Upper lobe of left lung (tissue), 6 donors: ENCODE measurements around the gene MAN1C1. TPM values are rescaled to one million over a fixed set of nuclear protein-coding genes. Genes with fewer than 3 reads are reported as not detected.

ENCODE experiments used
- ATAC-seq, 2 donors: fragments of 200-7000 bp; cut with Tn5 transposase; one replicate each; pipeline ENCODE4 v1.9.1; 2022; ENCODE audit warnings: mild to moderate bottlenecking in 2 of 2, moderate library complexity in 2 of 2; ENCODE audit not compliant: low FRiP score in 2 of 2
- DNase-seq, 2 donors: peaks; one replicate each; pipeline ENCODE4 v3.0.0-alpha.2; 2019 to 2020
- H3K27ac ChIP-seq, 4 donors: fragments of 200-600 bp; sonication (generic); one replicate each; pipeline ENCODE4 v1.5.1; 2016 to 2019
- H3K27me3 ChIP-seq, 4 donors: fragments of 200-600 bp; sonication (generic); one replicate each; pipeline ENCODE4 v1.5.1; 2017 to 2019
- H3K36me3 ChIP-seq, 4 donors: fragments of 200-600 bp; sonication (generic); one replicate each; pipeline ENCODE4 v1.5.1; 2016 to 2019
- H3K4me1 ChIP-seq, 4 donors: fragments of 200-600 bp; sonication (generic); one replicate each; pipeline ENCODE4 v1.5.1; 2018 to 2019
- H3K4me3 ChIP-seq, 4 donors: fragments of 200-600 bp; sonication (generic); one replicate each; pipeline ENCODE4 v1.5.1; 2017 to 2019; ENCODE audit warnings: mild to moderate bottlenecking in 2 of 4, moderate library complexity in 1 of 4
- H3K9me3 ChIP-seq, 4 donors: fragments of 200-600 bp; sonication (generic); one replicate each; pipeline ENCODE4 v1.5.1; 2018 to 2019
- CTCF ChIP-seq, 6 experiments: fragments of 450-650 bp in 4 of 6; fragments of 200-600 bp in 2 of 6; sonication (generic) in 2 of 6; IDR thresholded peaks; one replicate each; pipeline ENCODE4 v1.5.1; 2016 to 2019; ENCODE audit warnings: antibody characterized with exemption in 6 of 6
- EP300 ChIP-seq, 4 donors: sonication (generic); formaldehyde crosslinking; IDR thresholded peaks; one replicate each; pipeline ENCODE4 v1.5.1; 2017; ENCODE audit warnings: antibody characterized with exemption in 4 of 4, control low read depth in 2 of 4
- POLR2A ChIP-seq, 4 donors: fragments of 450-650 bp; IDR thresholded peaks; one replicate each; pipeline ENCODE4 v1.5.1; 2016 to 2017; ENCODE audit warnings: antibody characterized with exemption in 4 of 4, mild to moderate bottlenecking in 2 of 4
- POLR2AphosphoS5 ChIP-seq, 2 donors: sonication (generic); formaldehyde crosslinking; IDR thresholded peaks; one replicate each; pipeline ENCODE4 v1.5.1; 2017; ENCODE audit warnings: antibody characterized with exemption in 2 of 2
- WGBS, 2 donors: methylation state at CpG; one replicate each; pipeline ENCODE4 v1.1.5; 2017 to 2018; 5-methylcytosine and 5-hydroxymethylcytosine counted together
- total RNA-seq, 6 donors: library from RNA; depleted of rRNA in 4 of 6; stranded (reverse); fragments of >200 nt in 4 of 6; gene quantifications; one replicate each; pipeline versions ENCODE4 v1.1.0 to v1.2.1, GENCODE V29; 2016 to 2021
- donor health status: DM: no; HTN: no; CAD: no; lungs with moderate emphysema.
- donor health status: DM: no; HTN: yes; CAD: no; lungs with severe emphysema.

MAN1C1 gene
- total RNA-seq = 10 to 100 TPM in 4 of 6 donors, 1 to 10 TPM in 2; 5.3 to 32.5 (median 16.2) TPM

- Histone ChIP-seq H3K27me3 (peaks cover 0 to 5% (median 0%) of the 10 kb centered on the region in 4 donors), H3K4me1 (peaks cover 35 to 48% (median 41%) of the 10 kb centered on the region in 4 donors), H3K27ac (peak within 1 kb of the TSS; percentile 70 to 87 (median 86)), H3K9me3 (no peaks in the 10 kb centered on the region), H3K36me3 (no peaks in the 10 kb centered on the region), H3K4me3 (peak within 1 kb of the TSS; percentile 92 to 96 (median 94))
- TF ChIP-seq POLR2AphosphoS5 (IDR thresholded peaks at IDR 0.05) = peak; percentile 49 to 52
- peak in 1 of 4 donors; percentile 3 for TF ChIP-seq EP300 (IDR thresholded peaks at IDR 0.05)
- TF ChIP-seq CTCF (IDR thresholded peaks at IDR 0.05) = peak; percentile 50 to 86 (median 73)
- TF ChIP-seq POLR2A (IDR thresholded peaks at IDR 0.05) = peak in 2 of 4 donors; percentile 28 to 57
- DNase-seq = peak; percentile 90 to 97
- 0 to 1% methylated on average over 9 to 48 of the region's 116 CpGs for WGBS, 2 donors
- peak; percentile 95 to 97 for ATAC-seq
These were observed at the start of gene MAN1C1 for GRCh38 chr1:25616095-25616986. Gene MAN1C1 (plus strand): TSS chr1:25616791. CDS start chr1:25617798, 1,007 bp downstream.

GRCh38 chr1:25567710-25568089 lies 48.9 kb upstream of the MAN1C1 start:
- 76 to 87% methylated on average over 9 to 10 of the region's 10 CpGs for WGBS, 2 donors
- TF ChIP-seq EP300 (IDR thresholded peaks at IDR 0.05) (no peak), CTCF (IDR thresholded peaks at IDR 0.05) (no peak), POLR2A (IDR thresholded peaks at IDR 0.05) (no peak), POLR2AphosphoS5 (IDR thresholded peaks at IDR 0.05) (no peak)
- Histone ChIP-seq H3K27ac (peak overlapping the region; percentile 26 to 77 (median 64)), H3K27me3 (no peaks in the 10 kb centered on the region), H3K9me3 (no peaks in the 10 kb centered on the region), H3K4me1 (peaks cover 17 to 40% (median 24%) of the 10 kb centered on the region in 4 donors), H3K36me3 (peaks cover 0 to 32% (median 21%) of the 10 kb centered on the region in 4 donors), H3K4me3 (no peak overlapping the region)
- ATAC-seq (no peak), DNase-seq (peak in 1 of 2 donors; percentile 46)

GRCh38 chr1:25568090-25568833 lies 48.3 kb upstream of the MAN1C1 start:
- Histone ChIP-seq H3K36me3 (peaks cover 0 to 30% (median 18%) of the 10 kb centered on the region in 4 donors), H3K4me1 (peaks cover 22 to 43% (median 30%) of the 10 kb centered on the region in 4 donors), H3K4me3 (no peak overlapping the region), H3K27me3 (no peaks in the 10 kb centered on the region), H3K27ac (peak overlapping the region; percentile 28 to 77 (median 64)), H3K9me3 (no peaks in the 10 kb centered on the region)
- DNase-seq = peak in 1 of 2 donors; percentile 58
- TF ChIP-seq POLR2A (IDR thresholded peaks at IDR 0.05) = no peak
- no peak for TF ChIP-seq EP300 (IDR thresholded peaks at IDR 0.05)
- TF ChIP-seq CTCF (IDR thresholded peaks at IDR 0.05) = peak in 1 of 6 experiments; percentile 7
- peak in 1 of 2 donors; percentile 35 for TF ChIP-seq POLR2AphosphoS5 (IDR thresholded peaks at IDR 0.05)
- 43 to 55% methylated on average over 17 to 20 of the region's 21 CpGs for WGBS, 2 donors
- peak in 1 of 2 donors; percentile 33 for ATAC-seq

- TF ChIP-seq CTCF (IDR thresholded peaks at IDR 0.05) (no peak), POLR2AphosphoS5 (IDR thresholded peaks at IDR 0.05) (no peak), EP300 (IDR thresholded peaks at IDR 0.05) (no peak), POLR2A (IDR thresholded peaks at IDR 0.05) (no peak)
- Histone ChIP-seq H3K4me1 (peaks cover 26 to 50% (median 37%) of the 10 kb centered on the region in 4 donors), H3K27ac (peak overlapping the region; percentile 28 to 77 (median 44)), H3K9me3 (no peaks in the 10 kb centered on the region), H3K36me3 (peaks cover 0 to 24% (median 11%) of the 10 kb centered on the region in 4 donors), H3K27me3 (no peaks in the 10 kb centered on the region), H3K4me3 (no peak overlapping the region)
- WGBS, 2 donors = 82 to 89% methylated on average over 14 to 21 of the region's 21 CpGs
- peak in 1 of 2 donors; percentile 76 for DNase-seq
- ATAC-seq = peak in 1 of 2 donors; percentile 76
These were observed 47.6 kb upstream of the MAN1C1 start for GRCh38 chr1:25568834-25569596.
